HEK293T (cell line): ENCODE results near the gene RAB7B.

Experiments used
- CTCF ChIA-PET: fragments of 350-600 bp; formaldehyde crosslinking; extraction: SDS; loops from one replicate; lab custom pipeline; 2021; ENCODE audit warnings: antibody characterized with exemption, inconsistent platforms; lab: Yijun Ruan, JAX
- POLR2A ChIA-PET: fragments of 350-600 bp; formaldehyde crosslinking; extraction: SDS; loops from one replicate; lab custom pipeline; 2020; ENCODE audit warnings: antibody characterized with exemption, inconsistent platforms; lab: Yijun Ruan, JAX
- DNase-seq: peaks from one replicate; pipeline ENCODE4 v3.0.0; 2012; ENCODE audit warnings: mixed read lengths; ENCODE audit errors: extremely low spot score
- ARNT ChIP-seq: fragments of 450-650 bp; IDR thresholded peaks from 2 replicates; pipeline ENCODE4 v1.6.1; 2017; ENCODE audit warnings: mild to moderate bottlenecking
- BHLHE40 ChIP-seq: fragments of 450-650 bp; IDR thresholded peaks from 2 replicates; pipeline ENCODE4 v1.6.1; 2016; ENCODE audit warnings: mild to moderate bottlenecking, moderate library complexity, borderline replicate concordance
- CTBP1 ChIP-seq: fragments of 450-650 bp; IDR thresholded peaks from 2 replicates; pipeline ENCODE4 v1.6.1; 2016; ENCODE audit warnings: borderline replicate concordance
- ELF4 ChIP-seq: fragments of 450-650 bp; IDR thresholded peaks from 2 replicates; pipeline ENCODE4 v1.6.1; 2017; ENCODE audit warnings: antibody characterized with exemption
- FOXA1 ChIP-seq: fragments of 450-650 bp; IDR thresholded peaks from 2 replicates; pipeline ENCODE4 v1.6.1; 2016; ENCODE audit warnings: mild to moderate bottlenecking
- FOXK2 ChIP-seq: fragments of 450-650 bp; IDR thresholded peaks from 2 replicates; pipeline ENCODE4 v1.6.1; 2016; ENCODE audit warnings: mild to moderate bottlenecking
- FOXM1 ChIP-seq: fragments of 450-650 bp; IDR thresholded peaks from 2 replicates; pipeline ENCODE4 v1.6.1; 2017; ENCODE audit warnings: mild to moderate bottlenecking, borderline replicate concordance
- HDGF ChIP-seq: fragments of 450-650 bp; IDR thresholded peaks from 2 replicates; pipeline ENCODE4 v1.6.1; 2017; ENCODE audit warnings: antibody characterized with exemption, borderline replicate concordance
- L3MBTL2 ChIP-seq: fragments of 450-650 bp; conservative IDR thresholded peaks from 2 replicates; pipeline ENCODE4 v1.6.1; 2016; ENCODE audit warnings: mild to moderate bottlenecking
- LEF1 ChIP-seq: fragments of 450-650 bp; IDR thresholded peaks from 2 replicates; pipeline ENCODE4 v1.6.1; 2017; ENCODE audit warnings: mild to moderate bottlenecking, borderline replicate concordance
- NFRKB ChIP-seq: fragments of 450-650 bp; IDR thresholded peaks from 2 replicates; pipeline ENCODE4 v1.6.1; 2016; ENCODE audit warnings: mild to moderate bottlenecking, moderate library complexity
- SP1 ChIP-seq: fragments of 450-650 bp; IDR thresholded peaks from 2 replicates; pipeline ENCODE4 v1.6.1; 2017
- SUZ12 ChIP-seq: fragments of 450-650 bp; IDR thresholded peaks from 2 replicates; pipeline ENCODE4 v1.6.1; 2016; ENCODE audit warnings: mild to moderate bottlenecking
- TARDBP ChIP-seq: fragments of 450-650 bp; IDR thresholded peaks from 2 replicates; pipeline ENCODE4 v1.6.1; 2016
- ZNF384 ChIP-seq: fragments of 450-650 bp; IDR thresholded peaks from 2 replicates; pipeline ENCODE4 v1.6.1; 2016
- TF ChIP-seq, protein P1 (sequence below): fragments of 450-650 bp; IDR thresholded peaks from 2 replicates; pipeline ENCODE4 v1.6.1; 2016

Gene RAB7B

GRCh38 chr1:205942631-205943159 is 60.5 kb downstream of the RAB7B start:
- ChIA-PET POLR2A (no interaction called here), CTCF (interaction anchor here (1.1 kb wide), 1 partner anchor 34 kb away, joined by 5 read pairs; no protein-coding TSS in a partner anchor)
- no peak for DNase-seq
- TF ChIP-seq, protein P1, sequence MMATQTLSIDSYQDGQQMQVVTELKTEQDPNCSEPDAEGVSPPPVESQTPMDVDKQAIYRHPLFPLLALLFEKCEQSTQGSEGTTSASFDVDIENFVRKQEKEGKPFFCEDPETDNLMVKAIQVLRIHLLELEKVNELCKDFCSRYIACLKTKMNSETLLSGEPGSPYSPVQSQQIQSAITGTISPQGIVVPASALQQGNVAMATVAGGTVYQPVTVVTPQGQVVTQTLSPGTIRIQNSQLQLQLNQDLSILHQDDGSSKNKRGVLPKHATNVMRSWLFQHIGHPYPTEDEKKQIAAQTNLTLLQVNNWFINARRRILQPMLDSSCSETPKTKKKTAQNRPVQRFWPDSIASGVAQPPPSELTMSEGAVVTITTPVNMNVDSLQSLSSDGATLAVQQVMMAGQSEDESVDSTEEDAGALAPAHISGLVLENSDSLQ = no peak
- TF ChIP-seq TARDBP = no peak
- TF ChIP-seq FOXM1 = no peak
- TF ChIP-seq LEF1 = no peak
- TF ChIP-seq ZNF384 = no peak
- no peak for TF ChIP-seq L3MBTL2
- TF ChIP-seq FOXA1 = no peak
- TF ChIP-seq ELF4 = no peak
- TF ChIP-seq BHLHE40 = no peak

- TF ChIP-seq FOXM1 (no peak), BHLHE40 (no peak), ARNT (no peak), NFRKB (no peak), FOXK2 (no peak), HDGF (no peak), SP1 (no peak), CTBP1 (no peak), L3MBTL2 (no peak), ELF4 (no peak)
- TF ChIP-seq, protein P1 = no peak
- ChIA-PET POLR2A (no interaction called here), CTCF (interaction anchor here (0.6 to 1.2 kb wide), 3 partner anchors 10 to 130 kb away, joined by 3 to 4 read pairs (median 3); no protein-coding TSS in a partner anchor)
- DNase-seq = no peak
Measured at GRCh38 chr1:205940710-205941109, 62.5 kb downstream of the RAB7B start.

DNA sequence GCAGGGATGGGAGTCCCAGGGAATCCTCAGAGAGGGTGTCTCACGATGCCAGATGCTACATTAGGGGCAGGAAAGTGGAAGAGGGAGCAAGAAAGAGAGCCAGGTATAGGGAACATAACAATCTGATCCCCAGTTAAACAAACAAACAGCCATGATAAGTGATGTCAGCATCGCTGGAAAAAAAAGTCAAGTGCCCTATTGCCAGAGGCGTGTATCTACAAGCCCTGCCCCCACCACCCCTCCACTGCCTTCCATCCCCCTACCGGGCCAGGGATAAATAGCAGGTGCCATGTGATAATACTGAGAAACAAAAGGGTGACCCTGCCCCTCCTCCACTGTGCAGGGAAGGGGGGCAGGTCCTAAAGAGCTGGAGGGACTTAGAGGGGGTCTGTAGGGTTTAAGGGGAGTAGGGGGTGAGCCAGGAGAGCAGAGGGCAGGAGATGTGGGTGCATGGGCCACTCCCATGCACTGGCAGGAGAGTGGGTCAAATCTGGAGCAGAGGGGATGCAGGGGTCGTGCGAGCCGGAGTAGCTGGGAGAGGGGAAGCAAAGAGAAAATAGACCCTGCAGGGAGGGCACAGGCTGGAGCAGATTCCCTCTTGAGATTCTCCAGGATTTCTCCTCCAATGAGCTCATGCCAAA is 63.4 kb downstream of the RAB7B start:
- peak; percentile 80 for DNase-seq
- ChIA-PET CTCF (interaction anchor here (0.6 to 1.2 kb wide), 3 partner anchors 11 to 129 kb away, joined by 3 to 4 read pairs (median 3); no protein-coding TSS in a partner anchor), POLR2A (no interaction called here)
- TF ChIP-seq ZNF384 (peak; percentile 83), FOXA1 (no peak)

GRCh38 chr1:205938682-205939081 is 64.5 kb downstream of the RAB7B start:
- no peak for DNase-seq
- POLR2A ChIA-PET = no interaction called here
- CTCF ChIA-PET = interaction anchor here (0.7 kb wide), 1 partner anchor 20 kb away, joined by 3 read pairs; no protein-coding TSS in a partner anchor
- TF ChIP-seq LEF1 (no peak), FOXM1 (no peak), ZNF384 (no peak), ARNT (no peak), L3MBTL2 (no peak)

DNA sequence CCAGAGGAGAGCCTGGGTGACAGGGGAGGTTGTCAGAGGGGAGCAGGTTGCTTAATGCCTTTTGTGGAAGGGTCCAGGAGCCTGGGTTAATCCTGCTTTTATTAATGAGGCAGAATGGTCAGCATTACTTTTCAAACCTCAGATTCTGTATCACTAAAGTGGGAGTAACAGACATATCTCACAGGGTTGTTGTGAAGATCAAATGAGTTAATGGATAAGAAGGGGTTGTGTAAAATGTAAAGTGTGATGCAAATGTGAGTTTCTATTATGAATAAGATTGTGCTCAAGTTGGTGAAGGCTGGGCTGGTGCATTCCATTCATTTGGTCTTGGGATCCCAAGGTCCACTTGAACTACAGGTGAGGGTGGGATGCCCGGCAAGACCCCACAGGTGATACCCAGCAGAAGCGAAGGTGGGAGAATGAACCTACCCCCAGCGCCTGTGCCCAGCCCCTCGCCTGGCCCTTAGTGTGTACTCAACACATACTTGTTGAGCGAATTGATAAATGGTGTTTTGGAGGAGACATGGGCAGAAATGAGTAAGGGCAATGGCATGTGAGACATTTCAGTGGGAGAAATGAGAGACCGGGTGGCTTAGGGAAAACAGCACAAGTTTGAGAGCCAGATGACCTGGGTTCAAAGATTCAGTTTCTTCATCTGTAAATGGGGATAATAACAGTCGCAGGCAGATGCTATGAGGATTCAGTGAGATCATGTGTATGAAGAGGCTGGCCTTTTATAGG is 66.2 kb downstream of the RAB7B start:
- ChIA-PET POLR2A (no interaction called here), CTCF (no interaction called here)
- no peak for DNase-seq
- TF ChIP-seq HDGF = no peak
- TF ChIP-seq L3MBTL2 = no peak
- TF ChIP-seq SP1 = no peak
- TF ChIP-seq BHLHE40 = no peak
- no peak for TF ChIP-seq SUZ12
- TF ChIP-seq, protein P1 = no peak
- no peak for TF ChIP-seq FOXA1
- TF ChIP-seq CTBP1 = no peak
- no peak for TF ChIP-seq ZNF384
- no peak for TF ChIP-seq NFRKB
- TF ChIP-seq TARDBP = no peak
- TF ChIP-seq FOXM1 = no peak
- TF ChIP-seq LEF1 = no peak
- TF ChIP-seq FOXK2 = no peak
- no peak for TF ChIP-seq ELF4
- no peak for TF ChIP-seq ARNT

DNA sequence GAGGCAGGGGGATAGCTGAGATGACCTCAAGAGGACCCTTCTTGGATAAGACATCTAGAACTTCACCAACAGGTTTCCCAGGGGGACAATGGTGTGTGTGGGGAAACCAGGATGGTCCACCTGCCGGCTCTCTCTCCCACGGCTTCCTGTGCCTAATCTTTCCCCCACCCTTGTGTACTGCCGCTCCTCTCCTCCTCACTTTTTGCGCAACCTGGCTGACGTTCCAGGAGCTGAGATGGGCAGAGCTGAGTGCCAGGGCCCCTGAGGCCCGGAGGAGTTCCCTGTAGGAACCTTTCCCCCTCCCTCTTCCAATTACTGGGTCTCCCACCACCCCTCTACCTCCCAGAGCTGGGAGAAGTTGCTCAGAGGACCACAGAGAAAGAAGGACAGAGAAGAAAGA is 66.9 kb downstream of the RAB7B start:
- TF ChIP-seq TARDBP (no peak), ARNT (no peak), ELF4 (no peak), FOXA1 (no peak), HDGF (no peak), ZNF384 (no peak), FOXM1 (no peak), CTBP1 (no peak), L3MBTL2 (no peak), NFRKB (no peak), SUZ12 (no peak), SP1 (no peak)
- TF ChIP-seq, protein P1 = no peak
- no peak for DNase-seq
- ChIA-PET POLR2A (no interaction called here), CTCF (no interaction called here)
